ENCODE measurements around the gene LAMA5. TPM values are rescaled to one million over a fixed set of nuclear protein-coding genes. Genes with fewer than 3 reads are reported as not detected.

The LAMA5 gene
- total and polyA plus RNA-seq, 2 of the 8 experiments (the other 6 are each of a cell fraction or from before 2014, with no cell fraction given): 34.4 to 225 TPM

- H3K27me3 ChIP-seq (replicated peaks in 1 of 4; ENCODE audit: control insufficient read depth in 3 of 4, extremely low read depth in 1 of 4, insufficient read depth in 3 of 4, low read length in 3 of 4): no peaks in the 10 kb centered on the region
- peaks cover 0 to 18% (median 5%) of the 10 kb centered on the region in 4 experiments; a peak in 5 of 8 replicates for H3K36me3 ChIP-seq (ENCODE audit: control insufficient read depth in 2 of 4, insufficient read depth in 4 of 4, low read length in 3 of 4)
- no peak overlapping the region for H4K8ac ChIP-seq (ENCODE audit: extremely low read depth, insufficient read depth, low read length)
- no peak overlapping the region for H2BK20ac ChIP-seq (ENCODE audit: low read length)
- POLR2A ChIA-PET (ENCODE audit: partially characterized antibody): interaction anchor here (0.8 to 14.6 kb wide), 2 partner anchors 68 to 103 kb away, joined by 3 to 170 read pairs; partner anchors contain the start of gene LAMA5
- no peak overlapping the region for H2AFZ ChIP-seq (ENCODE audit: low read length)
- no peak overlapping the region for H3K9ac ChIP-seq (replicated peaks in 1 of 4; ENCODE audit: extremely low read depth in 1 of 4, low read depth in 3 of 4, low read length in 3 of 4)
- H3K79me2 ChIP-seq (ENCODE audit: control insufficient read depth in 1 of 2, insufficient read depth in 2 of 2, low read length in 2 of 2): peaks cover 5 to 7% of the 10 kb centered on the region in 2 experiments; a peak in 3 of 4 replicates
- peaks cover 5% of the 10 kb centered on the region; the same call in 1 of the 2 replicates for H3K79me1 ChIP-seq (ENCODE audit: low read depth, low read length)
- H3K27ac ChIP-seq (ENCODE audit: low read depth, low read length): no peak overlapping the region
- H3K23me2 ChIP-seq (ENCODE audit: low read depth, low read length): peaks cover 6% of the 10 kb centered on the region; the same call in 1 of the 2 replicates
- H4K20me1 ChIP-seq (replicated peaks in 1 of 2; ENCODE audit: control insufficient read depth in 1 of 2, insufficient read depth in 2 of 2, low read length in 2 of 2): peaks cover 6 to 10% of the 10 kb centered on the region in 2 experiments
- no peak overlapping the region for H4K5ac ChIP-seq (ENCODE audit: insufficient read length, low read depth, low read length)
- H3K56ac ChIP-seq (replicated peaks; ENCODE audit: insufficient read length, low read depth, low read length): no peak overlapping the region
- H4K91ac ChIP-seq (replicated peaks; ENCODE audit: insufficient read length, low read length): no peak overlapping the region
- no peak overlapping the region for H2BK5ac ChIP-seq (ENCODE audit: low read depth, low read length)
- H3K23ac ChIP-seq (ENCODE audit: insufficient read length): no peak overlapping the region
- H2BK12ac ChIP-seq (ENCODE audit: low read depth, low read length): no peak overlapping the region
- no peak overlapping the region for H2AK5ac ChIP-seq (ENCODE audit: low read depth, low read length)
- H3K4ac ChIP-seq (replicated peaks; ENCODE audit: insufficient read length, low read depth, low read length): no peak overlapping the region
- no peaks in the 10 kb centered on the region; a peak in 2 of 7 replicates for H3K4me1 ChIP-seq (replicated peaks in 1 of 4; ENCODE audit: control insufficient read depth in 3 of 4, insufficient read depth in 4 of 4, low read length in 3 of 4)
- no peak for DNase-seq (ENCODE audit: low read depth in 1 of 2, low spot score in 2 of 2)
- no peak overlapping the region for H3K4me2 ChIP-seq (ENCODE audit: insufficient read depth in 1 of 2, low read depth in 2 of 2, low read length in 2 of 2)
- H3K4me3 ChIP-seq (ENCODE audit: extremely low read depth in 1 of 4, insufficient read depth in 2 of 4, low read depth in 3 of 4, low read length in 4 of 4): no peak overlapping the region
- no peak overlapping the region for H3K18ac ChIP-seq (ENCODE audit: extremely low read depth, low read length)
- no peak overlapping the region for H2BK15ac ChIP-seq (ENCODE audit: low read length)
- H3K9me3 ChIP-seq (ENCODE audit: insufficient read depth in 2 of 2, low read depth in 1 of 2, low read length in 1 of 2): no peaks in the 10 kb centered on the region
- no peak overlapping the region for H2BK120ac ChIP-seq (replicated peaks; ENCODE audit: low read depth, low read length)
- CTCF ChIA-PET (ENCODE audit: partially characterized antibody): interaction anchor here (1.4 to 1.9 kb wide), 4 partner anchors 14 to 92 kb away, joined by 3 to 7 read pairs (median 4); no protein-coding TSS in a partner anchor
- H3K14ac ChIP-seq (ENCODE audit: insufficient read length): no peak overlapping the region
- no peak for FAIRE-seq
- WGBS, 2 experiments (ENCODE audit: extremely low coverage in 1 of 2, insufficient coverage in 1 of 2, insufficient read length in 1 of 2, insufficient replicate concordance in 2 of 2, low coverage in 1 of 2, low lambda C conversion rate in 2 of 2, missing lambda C conversion rate in 1 of 2): 93% methylated on average over 33 of the region's 33 CpGs; no CpG with 5 or more reads in 1 of the 2 experiments
- TF ChIP-seq PHF8 (conservative IDR thresholded peaks at IDR 0.05; ENCODE audit: low read depth, low read length): no peak
- TF ChIP-seq KDM1A (IDR thresholded peaks at IDR 0.05; ENCODE audit: borderline replicate concordance, low read length): no peak
- TF ChIP-seq ZNF274 (IDR thresholded peaks at IDR 0.05; ENCODE audit: borderline replicate concordance, extremely low read depth, low read length): no peak
- TF ChIP-seq RNF2 (IDR thresholded peaks at IDR 0.05; ENCODE audit: borderline replicate concordance, low read depth, low read length, missing control alignments, poor library complexity, severe bottlenecking): no peak
- no peak for TF ChIP-seq NRF1 (IDR thresholded peaks at IDR 0.05; ENCODE audit: low read depth, low read length)
- no peak for TF ChIP-seq CHD1 (IDR thresholded peaks at IDR 0.05; ENCODE audit: low read depth, low read length)
- no peak for TF ChIP-seq KDM5A (IDR thresholded peaks at IDR 0.05; ENCODE audit: low read length)
- no peak for TF ChIP-seq CEBPB (IDR thresholded peaks at IDR 0.05; ENCODE audit: low read depth, low read length)
- no peak for TF ChIP-seq KDM4A (IDR thresholded peaks at IDR 0.05; ENCODE audit: low read depth, low read length, severe bottlenecking)
- TF ChIP-seq CHD2 (IDR thresholded peaks at IDR 0.05; ENCODE audit: low read length): no peak
- TF ChIP-seq EZH2 (IDR thresholded peaks at IDR 0.05; ENCODE audit: low read depth, low read length, severe bottlenecking): no peak
- TF ChIP-seq GTF2F1 (IDR thresholded peaks at IDR 0.05; ENCODE audit: borderline replicate concordance, low read depth, low read length): no peak
- TF ChIP-seq SP2 (IDR thresholded peaks at IDR 0.05; ENCODE audit: low read length): no peak
Observed at GRCh38 chr20:62298577-62299249, 68.4 kb downstream of the LAMA5 start.

Data from H1 (cell line).